HepG2 (cell line): ENCODE measurements around the gene WDR5B. TPM values are rescaled to one million over a fixed set of nuclear protein-coding genes. Genes with fewer than 3 reads are reported as not detected.

Experiments used
- ATF4 ChIP-seq, 2 experiments: fragments of 450-650 bp in 1 of 2; sonication (generic) in 1 of 2; formaldehyde crosslinking; IDR thresholded peaks; 2 replicates each; pipeline versions ENCODE4 v1.5.0 to v1.8.0; 2020 to 2022; ENCODE audit warnings: mild to moderate bottlenecking in 1 of 2, missing genetic modification reagents in 1 of 2
- BRD4 ChIP-seq: sonication (generic); formaldehyde crosslinking; IDR thresholded peaks from 2 replicates; pipeline ENCODE4 v1.4.0; 2020; ENCODE audit warnings: missing genetic modification reagents
- CREM ChIP-seq, 2 experiments: sonication (generic) in 1 of 2; formaldehyde crosslinking in 1 of 2; IDR thresholded peaks; 2 replicates each; pipeline versions ENCODE4 v1.4.0 to v1.6.1; 2016 to 2020; ENCODE audit warnings: antibody characterized with exemption in 1 of 2, mild to moderate bottlenecking in 1 of 2, missing genetic modification reagents in 1 of 2
- ETV6 ChIP-seq: sonication (generic); formaldehyde crosslinking; conservative IDR thresholded peaks from 2 replicates; pipeline ENCODE4 v1.4.0; 2020; ENCODE audit warnings: missing genetic modification reagents
- KDM3A ChIP-seq: IDR thresholded peaks from 2 replicates; pipeline ENCODE4 v1.6.1; 2018; ENCODE audit warnings: low read depth, missing compliant biosample characterization
- KDM6A ChIP-seq: IDR thresholded peaks from 2 replicates; pipeline ENCODE4 v1.6.1; 2016; ENCODE audit warnings: low read depth
- LRRFIP1 ChIP-seq: sonication (generic); formaldehyde crosslinking; conservative IDR thresholded peaks from 2 replicates; pipeline ENCODE4 v1.4.0; 2020; ENCODE audit warnings: missing genetic modification reagents
- MTA3 ChIP-seq: sonication (generic); formaldehyde crosslinking; IDR thresholded peaks from 2 replicates; pipeline ENCODE4 v1.4.0; 2020; ENCODE audit warnings: missing genetic modification reagents
- TOPORS ChIP-seq: sonication (generic); formaldehyde crosslinking; IDR thresholded peaks from 2 replicates; pipeline ENCODE4 v1.8.0; 2023; ENCODE audit warnings: mild to moderate bottlenecking, missing genetic modification reagents
- ZNF142 ChIP-seq: sonication (generic); formaldehyde crosslinking; IDR thresholded peaks from 2 replicates; pipeline ENCODE4 v1.4.0; 2020; ENCODE audit warnings: missing genetic modification reagents
- ZNF329 ChIP-seq: sonication (generic); formaldehyde crosslinking; IDR thresholded peaks from 2 replicates; pipeline ENCODE4 v1.9.0; 2021; ENCODE audit warnings: low read depth, mild to moderate bottlenecking, missing genetic modification reagents
- ZNF703 ChIP-seq: sonication (generic); formaldehyde crosslinking; IDR thresholded peaks from 2 replicates; pipeline ENCODE4 v1.5.1; 2020; ENCODE audit warnings: missing genetic modification reagents, mild to moderate bottlenecking, moderate library complexity, borderline replicate concordance
- ZNF770 ChIP-seq: sonication (generic); formaldehyde crosslinking; IDR thresholded peaks from 2 replicates; pipeline ENCODE4 v1.5.0; 2020; ENCODE audit warnings: mild to moderate bottlenecking, missing genetic modification reagents
- ZSCAN20 ChIP-seq: sonication (generic); formaldehyde crosslinking; IDR thresholded peaks from 2 replicates; pipeline ENCODE4 v1.4.0; 2020; ENCODE audit warnings: missing genetic modification reagents, mild to moderate bottlenecking, borderline replicate concordance
- polyA plus RNA-seq, 8 experiments: library from polyadenylated mRNA; depleted of rRNA in 3 of 8; stranded (reverse) in 7 of 8; unstranded in 1 of 8; fragments of >200 nt; fragmentation: Illumina TruSeq in 4 of 8; extraction: Trizol in 4 of 8; gene quantifications; 2 replicates each; pipeline versions ENCODE4 v1.2.1 to v1.2.3, GENCODE V29; 2011 to 2016; ENCODE audit warnings: low read depth in 4 of 8, missing spikeins in 1 of 8, mixed read lengths in 1 of 8; ENCODE audit not compliant: insufficient read depth in 1 of 8
- total RNA-seq, 5 experiments: library from RNA; depleted of rRNA; stranded (reverse); fragments of >200 nt; fragmentation: Illumina TruSeq; extraction: Trizol; gene quantifications; 2 replicates each; pipeline ENCODE4 v1.2.3, GENCODE V29; 2016; ENCODE audit warnings: low read depth in 1 of 5
- TF ChIP-seq, protein P1 (sequence below): sonication (generic); formaldehyde crosslinking; IDR thresholded peaks from 2 replicates; pipeline ENCODE4 v1.8.1; 2022; ENCODE audit warnings: mild to moderate bottlenecking, missing genetic modification reagents

The WDR5B gene
- total and polyA plus RNA-seq, 2 of the 13 experiments (the other 11 are each of a cell fraction or from before 2014, with no cell fraction given): 2.5 to 3.6 TPM

- TF ChIP-seq ZNF770 (CRISPR knock-in tag) (peak; percentile 13; the same call in 1 of the 2 replicates), MTA3 (no peak), TOPORS (no peak; the same call in 1 of the 2 replicates), ZNF703 (CRISPR knock-in tag) (no peak), LRRFIP1 (CRISPR knock-in tag) (no peak), BRD4 (peak; percentile 94), CREM (IDR thresholded peaks at IDR 0.05) (no peak), CREM (CRISPR knock-in tag; IDR thresholded peaks at IDR 0.05) (no peak), ZSCAN20 (CRISPR knock-in tag) (peak; percentile 69; the same call in 1 of the 2 replicates), ZNF142 (CRISPR knock-in tag) (no peak), KDM6A (no peak), ETV6 (CRISPR knock-in tag) (peak; percentile 86; the same call in 1 of the 2 replicates), ZNF329 (CRISPR knock-in tag) (peak; percentile 90), ATF4 (CRISPR knock-in tag; IDR thresholded peaks at IDR 0.05) (peak in 1 of 2 experiments; percentile 63; a peak in 2 of 4 replicates), KDM3A (peak; percentile 95)
- TF ChIP-seq, protein P1, sequence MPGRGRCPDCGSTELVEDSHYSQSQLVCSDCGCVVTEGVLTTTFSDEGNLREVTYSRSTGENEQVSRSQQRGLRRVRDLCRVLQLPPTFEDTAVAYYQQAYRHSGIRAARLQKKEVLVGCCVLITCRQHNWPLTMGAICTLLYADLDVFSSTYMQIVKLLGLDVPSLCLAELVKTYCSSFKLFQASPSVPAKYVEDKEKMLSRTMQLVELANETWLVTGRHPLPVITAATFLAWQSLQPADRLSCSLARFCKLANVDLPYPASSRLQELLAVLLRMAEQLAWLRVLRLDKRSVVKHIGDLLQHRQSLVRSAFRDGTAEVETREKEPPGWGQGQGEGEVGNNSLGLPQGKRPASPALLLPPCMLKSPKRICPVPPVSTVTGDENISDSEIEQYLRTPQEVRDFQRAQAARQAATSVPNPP (CRISPR knock-in tag): peak; percentile 72; the same call in 1 of the 2 replicates
Observed at GRCh38 chr3:122383771-122384697, 31.8 kb downstream of the WDR5B start, which contains the start of gene FAM162A (continued).
